Cerebellar nuclear complex (tissue), 1 donor: Measurements from ENCODE around the gene TANGO6.
"Not testable (repeated sequence)": the region's sequence is repeated elsewhere in the genome, so short reads cannot be mapped to it uniquely, and the experiment has no call there.

Experiments
- DNase-seq, 2 experiments: peaks; one replicate each; lab custom pipeline; 2025; lab: John Stamatoyannopoulos, UW

Gene TANGO6

GRCh38 chr16:69012906-69013305 lies 169.6 kb downstream of the TANGO6 start:
- no peak for DNase-seq

DNA sequence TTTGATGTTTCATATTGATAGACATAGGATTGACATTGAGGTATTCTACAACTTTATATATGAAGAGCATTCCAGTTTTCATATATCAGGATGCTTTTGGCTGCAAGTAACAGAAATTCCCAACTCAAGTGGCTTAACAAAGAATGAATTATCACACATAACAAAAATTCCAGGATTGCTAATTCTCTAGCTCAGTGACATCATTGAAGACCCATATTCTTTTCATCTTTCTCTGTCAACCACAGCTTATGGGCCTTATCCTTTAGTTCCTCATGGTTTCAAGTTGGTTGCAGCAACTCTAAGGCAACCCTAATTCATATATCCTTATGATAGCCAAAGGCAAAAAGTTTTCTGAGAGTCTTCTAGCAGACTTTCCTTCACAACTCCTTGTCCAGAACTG lies 170.7 kb downstream of the TANGO6 start:
- no peak for DNase-seq

- no peak for DNase-seq
These were observed 171.5 kb downstream of the TANGO6 start for GRCh38 chr16:69014811-69015210.

DNA sequence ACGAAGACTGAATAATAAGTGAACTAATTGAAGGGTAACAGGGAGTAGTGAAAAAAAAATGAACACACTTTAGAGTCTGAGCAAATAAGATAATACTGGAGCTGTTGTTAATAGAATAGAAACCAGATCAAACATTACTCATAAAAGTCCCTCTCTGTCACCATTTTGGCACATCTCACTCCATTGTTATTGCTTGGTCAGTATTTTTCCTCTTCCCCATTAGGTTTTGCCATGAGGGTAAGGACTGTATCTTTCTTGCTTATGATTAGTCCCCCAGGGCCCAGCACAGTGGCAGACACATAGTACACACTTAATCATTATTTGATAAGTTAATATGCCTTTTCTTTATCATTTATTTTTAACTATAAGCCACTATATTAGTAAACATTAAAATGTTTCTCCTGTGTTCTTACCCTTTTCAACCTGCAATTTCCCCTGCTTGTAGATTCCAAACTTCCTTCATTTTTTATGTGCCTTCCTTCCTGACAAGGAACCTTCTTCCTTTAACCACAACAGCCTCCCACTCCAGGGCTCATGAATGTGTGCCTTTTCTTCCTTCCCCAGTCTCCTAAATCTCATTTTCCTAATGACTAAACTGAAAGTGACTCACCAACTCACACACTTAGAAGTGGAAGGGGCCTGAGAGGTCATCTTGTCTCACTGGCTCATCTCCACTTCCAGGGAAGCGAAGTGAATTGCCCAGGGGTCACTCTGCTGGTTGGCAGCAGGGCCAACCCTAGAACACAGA lies 173.9 kb downstream of the TANGO6 start:
- no peak for DNase-seq

GRCh38 chr16:69019811-69020210 lies 176.5 kb downstream of the TANGO6 start:
- no peak for DNase-seq

- no peak for DNase-seq
These were observed 185.8 kb downstream of the TANGO6 start for GRCh38 chr16:69029121-69029520.

DNA sequence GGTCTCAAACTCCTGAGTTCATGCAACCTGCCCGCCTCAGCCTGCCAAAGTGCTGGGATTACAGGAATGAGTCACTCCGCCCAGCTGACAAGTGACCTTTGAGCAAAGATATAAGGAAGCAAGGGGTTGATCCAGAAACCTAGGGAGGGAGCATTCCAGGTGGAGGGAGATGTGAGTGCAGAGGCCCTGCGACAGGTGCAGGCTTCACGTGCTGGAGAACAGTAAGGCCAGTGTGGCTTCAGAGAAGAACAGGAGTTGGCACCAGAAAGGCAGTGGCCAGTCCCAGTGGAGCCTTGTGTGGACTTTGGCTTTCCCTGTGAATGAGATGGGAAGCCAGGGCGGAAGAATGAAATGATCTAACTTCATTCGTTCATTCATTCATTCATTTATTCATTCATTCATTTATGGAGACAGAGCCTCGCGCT lies 188.6 kb downstream of the TANGO6 start:
- no peak for DNase-seq

DNA sequence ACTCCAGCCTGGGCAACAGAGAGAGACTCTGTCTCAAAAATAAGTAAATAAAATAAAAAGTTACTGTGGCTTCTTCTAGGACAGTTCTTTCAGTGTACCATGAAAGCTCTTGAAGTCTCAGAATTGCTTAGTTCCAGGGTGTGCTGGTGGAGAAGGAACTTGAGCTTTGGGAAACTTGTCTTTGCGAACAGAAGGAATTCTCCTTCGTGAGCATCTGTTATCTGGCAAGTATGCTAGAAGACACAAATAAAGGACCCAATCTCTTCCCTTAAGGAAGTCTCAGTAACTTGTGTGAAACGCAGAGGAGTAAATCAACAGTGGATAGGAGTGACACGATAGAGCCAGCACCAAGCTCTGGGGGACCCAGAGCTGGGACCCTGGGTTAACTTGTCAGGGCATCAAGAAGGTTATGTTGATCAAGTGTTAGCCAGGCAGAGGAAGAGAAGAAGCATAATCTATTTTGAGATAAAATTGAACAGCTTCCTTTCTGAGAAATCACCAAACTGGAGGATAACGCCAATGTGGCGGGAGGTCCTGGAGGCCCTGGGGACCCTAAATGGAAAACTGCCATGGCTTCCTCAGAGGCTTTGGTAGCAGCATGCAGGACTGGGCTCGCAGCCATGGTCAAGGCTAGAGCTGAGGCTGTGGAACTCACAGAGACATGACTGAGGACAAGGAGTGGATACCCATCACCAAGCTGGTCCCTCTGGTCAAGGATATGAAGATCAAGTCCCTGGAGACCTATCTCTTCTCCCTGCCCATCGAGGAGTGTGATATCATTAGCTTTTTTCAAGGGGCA lies 190.0 kb downstream of the TANGO6 start:
- no peak for DNase-seq

- DNase-seq = no peak
These were observed 192.0 kb downstream of the TANGO6 start for GRCh38 chr16:69035375-69035774.

DNA sequence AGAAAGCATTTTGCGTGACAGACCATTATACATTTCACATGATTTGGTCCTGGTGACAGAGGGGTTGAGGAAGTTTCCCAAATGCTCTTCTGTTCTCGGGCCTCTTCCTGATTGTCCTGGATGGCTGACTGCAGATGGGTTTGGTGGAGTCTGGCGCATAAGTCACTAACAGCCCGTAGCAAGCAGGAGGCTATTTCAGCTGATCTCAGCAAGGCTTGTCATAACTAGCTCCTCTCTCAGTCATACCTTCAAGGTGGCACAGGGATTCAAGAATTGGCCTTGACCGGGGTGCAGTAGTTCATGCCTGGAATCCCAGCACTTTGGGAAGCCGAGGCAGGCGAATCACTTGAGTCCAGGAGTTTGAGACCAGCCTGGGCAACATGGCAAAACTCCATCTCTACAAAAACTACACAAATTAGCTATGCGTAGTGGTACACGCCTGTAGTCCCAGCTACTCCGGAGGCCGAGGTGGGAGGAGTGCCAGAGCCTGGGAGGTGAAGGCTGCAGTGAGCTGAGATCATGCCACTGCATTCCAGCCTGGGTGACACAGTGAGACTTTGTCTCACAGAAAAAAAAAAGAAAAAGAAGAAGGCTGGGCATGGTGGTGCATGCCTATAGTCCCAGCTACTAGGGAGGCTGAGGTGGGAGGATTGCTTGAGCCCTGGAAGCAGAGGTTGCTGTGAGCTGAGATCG lies 193.2 kb downstream of the TANGO6 start:
- no peak for DNase-seq

GRCh38 chr16:69037373-69038160 lies 194.2 kb downstream of the TANGO6 start:
- DNase-seq = no peak

GRCh38 chr16:69039333-69039941 lies 196.1 kb downstream of the TANGO6 start:
- DNase-seq = no peak

DNA sequence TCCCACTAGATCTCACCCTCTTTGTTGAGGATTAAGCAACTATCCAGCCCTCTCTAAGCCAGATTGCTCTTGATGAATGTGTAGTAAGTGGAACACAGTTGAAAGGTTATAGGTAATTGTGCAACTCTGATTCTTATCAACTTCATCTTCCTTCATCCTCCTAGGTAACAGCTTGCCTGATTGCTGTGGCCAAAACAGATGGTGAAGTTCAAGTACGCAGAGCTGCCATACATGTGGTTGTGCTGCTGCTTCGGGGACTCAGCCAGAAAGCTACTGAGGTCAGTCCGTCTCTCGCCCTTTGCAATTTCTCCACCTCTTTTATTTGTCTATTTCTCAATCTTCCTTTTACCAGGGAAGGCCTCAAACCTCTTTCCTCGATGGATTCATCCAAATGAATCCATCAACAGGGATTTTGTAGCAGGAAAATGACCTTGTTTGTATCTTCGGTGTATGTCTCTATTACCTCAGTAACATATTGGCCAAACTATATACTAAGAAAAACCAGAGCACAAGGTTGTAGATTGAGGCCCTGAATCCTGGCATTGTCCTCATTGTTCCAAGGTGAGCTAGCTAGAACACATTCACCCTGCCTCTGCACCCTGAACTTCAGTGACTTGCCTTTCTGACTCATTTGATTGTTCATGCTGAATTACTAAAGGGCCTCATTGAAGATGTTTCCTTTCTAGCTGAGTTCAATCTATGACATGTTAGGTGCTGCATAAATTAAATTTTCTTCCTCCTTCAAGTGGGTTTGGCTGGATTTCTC lies 197.0 kb downstream of the TANGO6 start:
- DNase-seq = no peak

DNA sequence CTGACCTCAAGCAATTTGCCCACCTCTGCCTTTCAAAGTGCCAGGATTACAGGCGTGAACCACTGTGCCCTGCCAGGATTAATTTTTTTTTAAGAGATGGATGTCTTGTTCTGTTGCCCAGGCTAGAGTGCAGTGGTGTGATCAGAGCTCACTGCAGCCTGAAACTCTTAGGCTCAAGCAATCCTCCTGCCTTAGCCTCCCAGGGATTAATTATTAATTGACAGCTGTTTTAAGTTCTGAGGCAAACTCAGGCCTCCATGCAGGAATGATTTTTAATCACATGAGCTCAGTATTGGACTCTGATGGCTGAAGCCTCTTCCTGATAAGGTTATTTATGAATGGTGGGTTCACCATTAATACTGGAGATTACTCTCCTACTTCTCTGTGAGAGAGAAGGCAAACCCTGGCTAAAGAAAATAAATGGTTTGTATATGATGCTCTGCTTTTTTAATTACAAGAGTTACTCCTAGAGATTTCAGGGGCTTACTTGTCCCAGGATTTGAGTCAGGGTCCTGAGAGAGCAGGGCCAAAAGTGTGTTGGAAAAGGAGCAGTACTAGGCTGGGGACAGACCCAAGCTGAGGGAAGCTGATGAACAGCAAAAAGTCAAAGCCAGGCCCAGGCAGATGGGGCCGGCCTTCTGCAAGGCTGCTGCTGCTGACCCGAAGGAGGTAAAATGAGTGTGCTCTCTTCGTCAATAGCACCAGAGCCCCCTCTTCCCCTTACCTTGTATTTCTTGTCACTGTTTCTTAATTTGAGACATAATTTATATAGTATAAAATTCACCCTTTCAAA lies 205.2 kb downstream of the TANGO6 start:
- DNase-seq = no peak

- no peak for DNase-seq
These were observed 205.8 kb downstream of the TANGO6 start for GRCh38 chr16:69049146-69049545.

GRCh38 chr16:69049603-69050375 lies 206.5 kb downstream of the TANGO6 start:
- no peak for DNase-seq

GRCh38 chr16:69051517-69051830 lies 208.1 kb downstream of the TANGO6 start:
- DNase-seq = not testable (repeated sequence)

- no peak for DNase-seq
These were observed 211.7 kb downstream of the TANGO6 start for GRCh38 chr16:69055008-69055407.

DNA sequence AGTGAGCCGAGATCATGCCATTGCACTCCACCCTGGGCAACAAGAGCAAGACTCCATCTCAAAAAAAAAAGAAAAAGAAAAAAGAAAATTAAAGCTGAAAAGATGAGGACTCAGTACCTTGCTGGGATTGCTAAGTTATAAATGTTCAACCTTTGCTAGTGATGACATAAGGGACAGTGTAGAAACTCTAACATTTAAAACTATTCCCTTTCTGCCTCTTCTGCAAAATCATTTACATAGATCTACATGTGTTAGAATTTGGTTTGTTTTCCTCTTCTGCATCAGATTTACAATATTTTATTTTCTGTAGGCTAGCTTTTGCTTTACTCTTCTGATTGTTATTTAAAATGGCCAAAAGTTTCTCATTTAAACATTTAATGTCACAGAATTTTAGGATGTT lies 212.6 kb downstream of the TANGO6 start:
- no peak for DNase-seq
